ENCODE measurements around the gene NFE2L2.

- TF ChIP-seq EZH2 (IDR thresholded peaks at IDR 0.05; ENCODE audit: borderline replicate concordance, low read length), result no peak
- TF ChIP-seq CTCF (IDR thresholded peaks at IDR 0.05; ENCODE audit: low read length), result no peak
These were observed 32.3 kb downstream of the NFE2L2 start for GRCh38 chr2:177232098-177232704.

All from OCI-LY1 (cell line).